GM19193 (cell line): ENCODE results near the gene UNC5B.

Source experiments
- POLR2A ChIP-seq: IDR thresholded peaks from 4 replicates; pipeline ENCODE4 v1.6.1; 2011; ENCODE audit not compliant: insufficient read depth, insufficient read length; ENCODE audit errors: extremely low read depth

The UNC5B gene

GRCh38 chr10:71323407-71323806, 111.0 kb downstream of the UNC5B start:
- no peak for TF ChIP-seq POLR2A

DNA sequence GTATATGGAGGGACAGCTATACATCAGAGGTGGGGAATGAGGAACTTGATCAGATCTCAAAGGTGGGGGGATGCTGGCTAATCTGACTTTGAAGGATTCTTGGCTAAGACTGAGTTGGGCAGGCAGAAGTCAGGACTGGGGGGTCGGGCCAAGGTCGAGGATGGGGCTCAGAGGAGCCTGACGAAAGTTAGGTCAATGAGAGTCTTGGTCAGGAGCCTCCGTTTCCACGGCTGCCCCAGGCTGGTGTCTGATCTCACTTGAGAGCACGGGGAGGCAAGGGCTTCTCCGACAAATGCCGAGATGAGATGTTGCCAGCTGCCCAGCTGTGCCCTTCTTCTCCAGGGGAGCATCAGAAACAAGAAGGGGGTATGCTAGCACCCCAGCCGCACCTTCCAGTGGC, 112.4 kb downstream of the UNC5B start:
- TF ChIP-seq POLR2A, result no peak

DNA sequence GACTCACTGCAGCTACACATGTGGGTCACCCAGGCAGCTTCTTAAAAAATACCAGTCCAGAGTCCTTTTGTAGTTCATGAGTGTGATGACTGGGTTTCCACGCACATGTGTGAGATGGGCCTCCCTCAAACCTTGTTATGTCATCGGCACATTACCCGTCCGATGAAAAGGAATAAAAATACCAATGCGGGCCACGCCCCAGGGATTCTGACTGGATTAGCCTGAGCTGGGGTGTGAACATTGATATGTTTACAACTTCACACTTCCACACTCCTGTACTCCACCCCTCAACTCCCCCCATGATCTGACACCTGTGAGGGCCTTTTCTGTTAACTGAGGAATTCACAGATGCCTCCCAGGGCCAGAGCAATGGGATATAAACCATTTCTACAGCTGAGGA, 112.9 kb downstream of the UNC5B start:
- TF ChIP-seq POLR2A, result no peak

GRCh38 chr10:71326464-71326881, 114.1 kb downstream of the UNC5B start:
- no peak for TF ChIP-seq POLR2A

DNA sequence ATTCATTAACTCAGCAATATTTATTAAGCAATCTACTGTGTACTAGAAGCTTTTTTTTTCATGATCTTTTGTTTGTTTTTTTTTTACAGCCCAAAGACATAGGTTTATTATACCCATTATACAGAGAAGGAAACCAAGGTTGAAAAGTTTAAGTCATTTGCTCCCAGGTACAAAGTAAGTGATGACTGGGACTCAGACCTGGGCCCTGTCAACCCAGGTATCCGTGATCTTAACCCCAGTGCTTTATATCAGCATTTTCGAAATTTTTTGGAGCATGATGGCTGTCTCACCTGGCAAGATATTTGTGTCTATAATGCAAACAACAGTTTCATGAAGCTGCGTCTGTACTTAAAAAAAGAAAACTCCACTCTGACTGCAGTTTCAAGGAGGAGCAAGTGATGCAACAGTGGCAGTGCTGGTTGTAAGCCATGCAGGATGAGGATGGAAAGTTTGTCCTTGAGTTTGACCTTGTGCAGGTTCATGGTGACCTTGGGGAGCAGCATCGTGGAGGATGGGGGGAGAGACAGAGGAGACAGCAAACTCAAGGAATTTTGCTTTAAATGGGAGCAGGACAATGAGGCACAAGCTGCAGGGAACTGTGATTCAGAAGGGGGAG, 118.5 kb downstream of the UNC5B start:
- no peak for TF ChIP-seq POLR2A

- TF ChIP-seq POLR2A, result no peak
These were observed 119.4 kb downstream of the UNC5B start for GRCh38 chr10:71331736-71332135.

DNA sequence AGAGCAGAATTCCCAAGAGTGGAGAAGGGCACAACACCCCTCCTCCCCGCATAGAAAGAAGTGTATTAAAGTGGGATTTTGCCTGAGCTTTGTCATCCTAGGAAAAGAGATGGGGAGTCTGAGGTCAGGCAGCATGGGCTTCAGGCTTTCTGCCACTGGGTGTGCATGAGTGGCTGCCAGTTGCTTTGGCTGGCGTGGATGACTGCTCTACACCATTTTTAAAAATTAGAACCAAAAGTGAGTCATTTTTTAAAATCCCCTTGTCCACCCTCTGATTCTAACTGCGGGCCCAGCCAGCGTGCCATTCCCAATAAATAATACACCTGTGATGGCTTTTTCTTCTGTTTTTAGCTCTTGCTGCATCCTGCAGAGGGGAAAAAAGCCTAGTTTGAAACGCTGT, 120.1 kb downstream of the UNC5B start:
- TF ChIP-seq POLR2A, result no peak

GRCh38 chr10:71333129-71333887, 120.9 kb downstream of the UNC5B start:
- no peak for TF ChIP-seq POLR2A

- no peak for TF ChIP-seq POLR2A
These were observed 121.9 kb downstream of the UNC5B start for GRCh38 chr10:71334221-71334791.

- TF ChIP-seq POLR2A, result no peak
These were observed 122.9 kb downstream of the UNC5B start for GRCh38 chr10:71335173-71335708.

GRCh38 chr10:71336632-71337031, 124.3 kb downstream of the UNC5B start:
- TF ChIP-seq POLR2A, result no peak

GRCh38 chr10:71337219-71337701, 124.9 kb downstream of the UNC5B start:
- TF ChIP-seq POLR2A, result no peak

DNA sequence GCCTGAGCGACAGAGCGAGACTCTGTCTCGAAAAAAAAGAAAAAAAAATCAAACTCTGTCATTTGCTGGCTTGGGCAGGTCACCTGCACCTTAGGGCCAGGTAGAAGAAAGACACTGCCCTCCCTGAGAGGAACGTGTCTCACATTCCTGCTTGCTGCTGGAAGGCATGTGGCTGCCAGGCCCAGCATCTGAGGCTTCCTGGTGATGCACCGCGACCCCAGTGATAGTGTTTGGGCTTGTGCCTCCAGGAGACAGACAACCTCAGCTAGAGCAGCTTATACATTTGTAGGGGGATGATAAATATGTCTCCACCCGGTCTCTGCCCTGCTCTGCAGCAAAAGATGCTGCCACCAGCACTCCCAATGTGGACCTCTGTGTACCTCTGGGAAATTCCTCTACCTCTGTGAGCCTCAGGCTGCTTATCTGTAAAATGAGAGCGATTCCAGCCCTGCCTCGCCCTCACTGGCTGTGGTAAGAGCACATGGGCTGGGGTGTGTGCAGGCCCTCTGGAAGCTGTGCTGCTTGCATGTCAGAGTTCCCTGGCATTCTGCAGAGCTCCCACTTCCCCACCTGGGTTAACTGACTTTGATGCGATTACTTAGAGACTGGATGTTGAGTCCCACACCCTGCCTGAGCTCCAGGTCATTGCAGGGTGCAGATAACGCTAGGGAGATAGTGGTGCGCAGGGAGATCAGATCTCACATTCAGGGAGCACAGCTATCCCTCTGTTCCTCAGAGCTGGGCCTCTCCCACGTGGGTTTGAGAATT, 126.5 kb downstream of the UNC5B start:
- TF ChIP-seq POLR2A, result no peak

GRCh38 chr10:71339796-71340589, 127.6 kb downstream of the UNC5B start:
- TF ChIP-seq POLR2A, result no peak

DNA sequence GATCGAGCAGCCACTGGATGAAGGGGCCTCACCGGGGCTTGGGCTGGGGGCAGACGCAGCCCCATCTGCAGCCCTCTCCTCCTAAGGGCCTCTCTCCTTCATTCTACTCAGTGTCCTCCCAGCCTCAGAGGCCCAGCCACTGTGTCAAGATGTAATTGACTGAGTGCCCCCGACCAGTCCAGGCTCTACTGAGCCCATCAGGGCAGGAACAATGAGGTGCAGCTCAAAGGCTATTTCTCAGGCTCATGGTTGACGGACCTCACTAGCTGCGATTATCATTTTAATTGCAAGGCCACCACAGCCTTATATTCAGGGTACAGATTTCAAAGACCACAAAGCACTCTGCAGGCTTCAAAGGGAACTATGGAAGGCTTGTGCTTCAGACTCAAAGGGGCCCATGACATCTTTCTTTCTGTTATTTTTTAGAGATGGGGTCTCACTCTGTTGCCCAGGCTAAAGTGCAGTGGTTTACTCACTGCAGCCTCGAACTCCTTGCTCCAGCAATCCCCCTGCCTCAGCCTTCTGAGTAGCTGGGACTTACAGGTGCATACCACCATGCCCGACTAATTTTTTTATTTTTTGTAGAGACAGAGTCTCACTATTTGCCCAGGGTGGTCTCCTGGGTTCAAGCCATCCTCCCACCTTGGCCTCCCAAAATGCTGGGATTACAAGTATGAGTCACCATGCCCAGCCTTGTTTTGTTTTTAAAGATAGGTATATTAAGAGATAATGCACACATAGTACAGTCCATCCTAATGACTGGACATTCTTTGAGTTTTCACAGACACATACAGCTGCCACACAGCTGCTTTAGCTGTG, 130.4 kb downstream of the UNC5B start:
- no peak for TF ChIP-seq POLR2A
